Esophagus muscularis mucosa (tissue), 4 donors: ENCODE data around the gene DOK6. TPM values are rescaled to one million over a fixed set of nuclear protein-coding genes. Genes with fewer than 3 reads are reported as not detected.

Experiments used
- DNase-seq: peaks from one replicate; pipeline ENCODE4 v3.0.0-alpha.2; 2017; ENCODE audit errors: extremely low spot score
- H3K27ac ChIP-seq, 4 donors: fragments of 200-600 bp; sonication (generic); replicated peaks in 1 of 4; 1 replicate in 3 of 4; 2 replicates in 1 of 4; pipeline ENCODE4 v1.5.1; 2016 to 2019; ENCODE audit warnings: mild to moderate bottlenecking in 1 of 4
- H3K27me3 ChIP-seq, 4 donors: fragments of 200-600 bp; sonication (generic); one replicate each; pipeline versions ENCODE4 v1.5.1 to v1.6.0; 2016 to 2019
- H3K36me3 ChIP-seq, 4 donors: fragments of 200-600 bp; sonication (generic); one replicate each; pipeline ENCODE4 v1.5.1; 2016 to 2019
- H3K4me1 ChIP-seq, 4 donors: fragments of 200-600 bp; sonication (generic); one replicate each; pipeline ENCODE4 v1.5.1; 2016 to 2019
- H3K4me3 ChIP-seq, 4 donors: fragments of 200-600 bp; sonication (generic); 1 replicate in 2 of 4; 2 replicates in 2 of 4; pipeline ENCODE4 v1.5.1; 2016 to 2019; ENCODE audit warnings: mild to moderate bottlenecking in 4 of 4, moderate library complexity in 1 of 4
- H3K9me3 ChIP-seq, 4 donors: fragments of 200-600 bp; sonication (generic); 1 replicate in 3 of 4; 2 replicates in 1 of 4; pipeline ENCODE4 v1.5.1; 2016 to 2019
- EP300 ChIP-seq: sonication (generic); formaldehyde crosslinking; IDR thresholded peaks from one replicate; pipeline ENCODE4 v1.6.1; 2017; ENCODE audit warnings: antibody characterized with exemption
- POLR2A ChIP-seq: fragments of 450-650 bp; IDR thresholded peaks from one replicate; pipeline ENCODE4 v1.6.1; 2017; ENCODE audit warnings: antibody characterized with exemption, moderate library complexity, mild to moderate bottlenecking, low read depth
- POLR2AphosphoS5 ChIP-seq, 2 donors: sonication (generic); formaldehyde crosslinking; IDR thresholded peaks; one replicate each; pipeline ENCODE4 v1.6.1; 2017; ENCODE audit warnings: antibody characterized with exemption in 2 of 2
- WGBS: methylation state at CpG from one replicate; pipeline ENCODE4 v1.1.5; 2018; 5-methylcytosine and 5-hydroxymethylcytosine counted together
- intact Hi-C: fragments of 100-400 bp; cut with DNase I; formaldehyde crosslinking; loops from one replicate; pipeline ENCODE4 v1.15.1; 2023
- total RNA-seq, 4 donors: library from RNA; depleted of rRNA; stranded (reverse); fragments of >200 nt; gene quantifications; one replicate each; pipeline versions ENCODE4 v1.1.0 to v1.2.1, GENCODE V29; 2016
- TF ChIP-seq, protein P1 (sequence below), 3 experiments: fragments of 200-600 bp in 2 of 3; fragments of 450-650 bp in 1 of 3; sonication (generic) in 2 of 3; IDR thresholded peaks; one replicate each; pipeline ENCODE4 v1.5.1; 2017 to 2019; ENCODE audit warnings: antibody characterized with exemption in 3 of 3, mild to moderate bottlenecking in 2 of 3, moderate library complexity in 1 of 3

The DOK6 gene
- total RNA-seq, 4 donors from 2014 or later: 0.83 to 4.1 (median 1.9) TPM

DNA sequence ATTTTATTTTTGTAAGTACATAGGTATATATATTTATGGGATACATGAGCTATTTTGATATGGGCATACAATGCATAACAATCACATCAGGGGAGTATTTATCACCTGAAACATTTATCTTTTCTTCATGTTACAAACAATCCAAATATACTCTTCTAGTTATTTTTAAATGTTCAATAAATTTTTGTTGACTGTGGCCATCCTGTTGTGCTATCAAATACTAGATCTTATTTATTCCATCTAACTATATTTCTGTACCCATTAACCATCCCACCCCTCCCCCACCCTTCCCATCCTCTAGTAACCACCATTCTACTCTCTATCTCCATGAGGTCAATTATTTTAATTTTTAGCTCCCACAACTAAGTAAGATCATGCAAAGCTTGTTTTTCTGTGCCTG is 390.0 kb downstream of the DOK6 start:
- Histone ChIP-seq H3K9me3 (no peaks in the 10 kb centered on the region), H3K27ac (no peak overlapping the region), H3K4me1 (no peaks in the 10 kb centered on the region), H3K27me3 (no peaks in the 10 kb centered on the region), H3K36me3 (no peaks in the 10 kb centered on the region), H3K4me3 (no peak overlapping the region)
- intact Hi-C loops: no loop called here
- no peak for DNase-seq
- no peak for TF ChIP-seq POLR2A
- no peak for TF ChIP-seq EP300
- TF ChIP-seq, protein P1, sequence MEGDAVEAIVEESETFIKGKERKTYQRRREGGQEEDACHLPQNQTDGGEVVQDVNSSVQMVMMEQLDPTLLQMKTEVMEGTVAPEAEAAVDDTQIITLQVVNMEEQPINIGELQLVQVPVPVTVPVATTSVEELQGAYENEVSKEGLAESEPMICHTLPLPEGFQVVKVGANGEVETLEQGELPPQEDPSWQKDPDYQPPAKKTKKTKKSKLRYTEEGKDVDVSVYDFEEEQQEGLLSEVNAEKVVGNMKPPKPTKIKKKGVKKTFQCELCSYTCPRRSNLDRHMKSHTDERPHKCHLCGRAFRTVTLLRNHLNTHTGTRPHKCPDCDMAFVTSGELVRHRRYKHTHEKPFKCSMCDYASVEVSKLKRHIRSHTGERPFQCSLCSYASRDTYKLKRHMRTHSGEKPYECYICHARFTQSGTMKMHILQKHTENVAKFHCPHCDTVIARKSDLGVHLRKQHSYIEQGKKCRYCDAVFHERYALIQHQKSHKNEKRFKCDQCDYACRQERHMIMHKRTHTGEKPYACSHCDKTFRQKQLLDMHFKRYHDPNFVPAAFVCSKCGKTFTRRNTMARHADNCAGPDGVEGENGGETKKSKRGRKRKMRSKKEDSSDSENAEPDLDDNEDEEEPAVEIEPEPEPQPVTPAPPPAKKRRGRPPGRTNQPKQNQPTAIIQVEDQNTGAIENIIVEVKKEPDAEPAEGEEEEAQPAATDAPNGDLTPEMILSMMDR (IDR thresholded peaks at IDR 0.05): no peak
- no peak for TF ChIP-seq POLR2AphosphoS5 (IDR thresholded peaks at IDR 0.05)

- intact Hi-C loops: no loop called here
- H3K4me3 ChIP-seq: no peak overlapping the region
- H3K4me1 ChIP-seq: no peaks in the 10 kb centered on the region
- DNase-seq: no peak
- no peaks in the 10 kb centered on the region for H3K36me3 ChIP-seq
- TF ChIP-seq, protein P1 (IDR thresholded peaks at IDR 0.05): no peak
- no peak for TF ChIP-seq POLR2A
- TF ChIP-seq POLR2AphosphoS5 (IDR thresholded peaks at IDR 0.05): no peak
- TF ChIP-seq EP300: no peak
- no peaks in the 10 kb centered on the region for H3K9me3 ChIP-seq
- 61% methylated on average over 5 of the region's 5 CpGs for WGBS
- H3K27ac ChIP-seq: no peak overlapping the region
- no peaks in the 10 kb centered on the region for H3K27me3 ChIP-seq
Observed at GRCh38 chr18:69795791-69796190, 395.1 kb downstream of the DOK6 start.

GRCh38 chr18:69804776-69805501 is 404.3 kb downstream of the DOK6 start:
- no peak for DNase-seq
- Histone ChIP-seq H3K4me1 (no peaks in the 10 kb centered on the region), H3K27ac (no peak overlapping the region), H3K36me3 (no peaks in the 10 kb centered on the region), H3K27me3 (no peaks in the 10 kb centered on the region), H3K4me3 (no peak overlapping the region), H3K9me3 (no peaks in the 10 kb centered on the region)
- TF ChIP-seq EP300 (no peak), POLR2A (no peak), POLR2AphosphoS5 (IDR thresholded peaks at IDR 0.05) (no peak)
- TF ChIP-seq, protein P1 (IDR thresholded peaks at IDR 0.05): no peak
- 91% methylated on average over 5 of the region's 5 CpGs for WGBS
- intact Hi-C loops: no loop called here

- Histone ChIP-seq H3K9me3 (no peaks in the 10 kb centered on the region), H3K4me1 (no peaks in the 10 kb centered on the region), H3K27me3 (no peaks in the 10 kb centered on the region), H3K27ac (no peak overlapping the region), H3K36me3 (no peaks in the 10 kb centered on the region), H3K4me3 (no peak overlapping the region)
- TF ChIP-seq POLR2AphosphoS5 (IDR thresholded peaks at IDR 0.05) (no peak), POLR2A (no peak)
- TF ChIP-seq, protein P1 (IDR thresholded peaks at IDR 0.05): no peak
- WGBS: 67% methylated on average over 2 of the region's 2 CpGs
- intact Hi-C loops: no loop called here
- DNase-seq: no peak
Observed at GRCh38 chr18:69808399-69808798, 407.7 kb downstream of the DOK6 start.

DNA sequence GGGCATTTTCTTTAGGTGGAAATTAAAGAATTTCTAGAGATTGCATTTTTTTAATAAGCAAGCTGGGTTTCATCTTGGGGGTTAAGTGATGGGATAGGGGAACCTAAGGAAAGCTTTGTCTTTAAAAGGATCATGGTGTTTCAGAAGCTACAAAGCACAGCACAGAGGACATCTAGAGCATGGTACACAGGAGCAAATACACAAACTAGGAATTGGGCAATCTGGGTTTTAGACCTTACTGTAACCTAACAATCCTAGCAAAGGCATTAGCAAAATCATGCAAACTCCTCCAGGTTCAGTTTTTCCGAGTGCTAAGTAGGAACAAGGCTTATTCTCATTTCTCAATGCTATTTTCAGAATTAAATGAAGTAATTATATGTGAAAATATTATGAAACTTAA is 412.9 kb downstream of the DOK6 start:
- DNase-seq: no peak
- Histone ChIP-seq H3K27ac (no peak overlapping the region), H3K4me3 (no peak overlapping the region), H3K36me3 (no peaks in the 10 kb centered on the region), H3K9me3 (no peaks in the 10 kb centered on the region), H3K4me1 (no peaks in the 10 kb centered on the region), H3K27me3 (no peaks in the 10 kb centered on the region)
- TF ChIP-seq POLR2AphosphoS5 (IDR thresholded peaks at IDR 0.05) (no peak), POLR2A (no peak), EP300 (no peak)
- TF ChIP-seq, protein P1 (IDR thresholded peaks at IDR 0.05): no peak
- 100% methylated on average over 1 of the region's 1 CpG for WGBS
- intact Hi-C loops: no loop called here
